ENCODE data around the gene ALOX12.
A peak's percentile ranks its signal among the peaks of the same experiment; 100 is the strongest.
"Not testable (repeated sequence)": the region's sequence is repeated elsewhere in the genome, so short reads cannot be mapped to it uniquely, and the experiment has no call there.

Gene ALOX12

DNA sequence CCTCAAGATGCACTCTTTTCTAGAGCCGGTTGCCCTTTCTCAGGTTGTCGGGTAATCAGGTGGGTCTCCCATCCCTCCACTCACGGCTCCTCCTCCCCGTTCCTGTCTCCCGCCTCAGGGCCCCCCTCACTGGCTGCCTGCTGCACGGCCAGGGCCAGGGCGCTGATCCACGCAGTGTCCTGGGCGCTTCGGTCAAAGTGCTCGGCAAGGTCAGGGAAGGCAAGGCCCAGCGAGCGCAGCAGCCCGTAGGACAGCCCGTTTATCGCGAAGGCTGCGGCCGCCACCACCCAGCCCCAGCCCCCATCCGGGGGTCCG lies 47.3 kb downstream of the ALOX12 start:
- Mint-ChIP-seq H3K27me3 (peaks cover 3% of the 10 kb centered on the region), H3K36me3 (ENCODE audit: low read depth) (no peaks in the 10 kb centered on the region), H3K4me1 (ENCODE audit: low read depth) (peaks cover 54% of the 10 kb centered on the region), H3K27ac (peak overlapping the region; percentile 74), H3K9me3 (no peaks in the 10 kb centered on the region), H3K4me3 (peak overlapping the region; percentile 75)

DNA sequence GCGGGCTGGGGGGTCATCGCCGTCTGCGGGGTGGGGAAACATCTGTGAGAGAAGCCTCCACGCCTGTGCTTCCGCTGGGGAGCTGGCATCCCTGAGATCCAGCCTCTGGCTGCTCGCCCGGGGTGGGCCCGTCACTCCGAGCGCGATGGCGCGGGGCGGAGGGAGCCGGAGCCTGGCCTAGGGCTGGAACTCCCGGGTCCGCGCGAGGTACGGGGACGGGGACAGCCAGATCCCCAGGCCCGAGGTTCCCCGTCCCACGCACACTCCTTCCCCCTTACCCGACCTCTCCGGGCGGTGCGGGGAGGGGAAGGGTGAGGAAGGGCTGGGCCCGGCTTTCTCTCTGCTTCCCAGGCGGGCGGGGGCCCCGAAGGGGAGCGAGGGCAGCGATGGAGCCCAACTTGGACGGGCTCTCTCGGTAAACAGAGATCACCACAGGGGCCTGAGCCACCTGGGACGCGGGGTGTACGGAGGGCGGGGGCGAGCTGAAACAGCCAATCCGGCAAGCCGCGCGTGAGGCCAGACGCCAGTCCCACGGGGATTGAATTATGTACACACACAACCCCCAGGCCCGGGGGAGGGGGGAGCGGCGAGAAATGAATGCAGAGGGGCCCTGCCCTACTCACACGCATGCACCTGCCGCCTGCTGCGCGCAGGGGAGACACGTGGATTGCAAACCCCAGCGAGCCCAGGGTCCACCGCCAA lies 47.8 kb downstream of the ALOX12 start, which contains the start of gene SLC16A11:
SLC16A11 (minus strand) TSS at position 596 of the 702 bp plus-strand sequence; CDS start at position 17, 579 bp downstream.
- Mint-ChIP-seq H3K4me1 (ENCODE audit: low read depth) (peaks cover 53% of the 10 kb centered on the region), H3K27me3 (peaks cover 3% of the 10 kb centered on the region), H3K27ac (peak within 1 kb of the TSS; percentile 74), H3K36me3 (ENCODE audit: low read depth) (no peaks in the 10 kb centered on the region), H3K4me3 (peak within 1 kb of the TSS; percentile 75), H3K9me3 (no peaks in the 10 kb centered on the region)

DNA sequence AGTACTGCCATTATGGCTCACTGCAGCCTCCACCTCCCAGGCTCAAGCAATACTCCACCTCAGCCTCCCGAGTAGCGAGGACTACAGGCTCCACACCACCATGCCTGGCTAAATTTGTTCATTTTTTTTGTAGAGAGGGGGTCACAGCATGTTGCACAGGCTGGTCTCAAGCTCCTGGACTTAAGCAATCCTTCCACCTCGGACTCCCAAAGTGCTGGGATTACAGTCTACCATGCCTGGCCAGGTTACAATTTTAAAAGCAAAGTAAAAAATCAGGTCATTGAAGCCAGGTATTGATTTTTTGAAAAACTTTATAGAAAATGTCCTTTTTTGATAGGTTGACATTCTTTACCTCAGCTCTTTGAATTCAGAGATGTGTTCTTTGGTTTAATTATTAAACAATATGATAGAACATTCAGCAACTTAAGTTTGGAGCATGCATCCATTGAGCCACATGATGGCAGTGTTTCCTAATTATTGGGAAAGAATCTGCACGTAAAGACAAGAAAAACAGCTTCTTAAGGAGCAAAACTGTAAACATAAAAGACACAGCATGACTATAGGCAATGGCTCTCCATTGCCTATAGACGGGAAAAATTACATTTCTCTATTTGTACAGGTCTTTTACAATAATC lies 49.8 kb downstream of the ALOX12 start:
- Mint-ChIP-seq H3K9me3 (no peaks in the 10 kb centered on the region), H3K4me3 (peak overlapping the region; percentile 79), H3K27ac (no peak overlapping the region), H3K4me1 (ENCODE audit: low read depth) (peaks cover 49% of the 10 kb centered on the region), H3K27me3 (peaks cover 3% of the 10 kb centered on the region), H3K36me3 (ENCODE audit: low read depth) (no peaks in the 10 kb centered on the region)

DNA sequence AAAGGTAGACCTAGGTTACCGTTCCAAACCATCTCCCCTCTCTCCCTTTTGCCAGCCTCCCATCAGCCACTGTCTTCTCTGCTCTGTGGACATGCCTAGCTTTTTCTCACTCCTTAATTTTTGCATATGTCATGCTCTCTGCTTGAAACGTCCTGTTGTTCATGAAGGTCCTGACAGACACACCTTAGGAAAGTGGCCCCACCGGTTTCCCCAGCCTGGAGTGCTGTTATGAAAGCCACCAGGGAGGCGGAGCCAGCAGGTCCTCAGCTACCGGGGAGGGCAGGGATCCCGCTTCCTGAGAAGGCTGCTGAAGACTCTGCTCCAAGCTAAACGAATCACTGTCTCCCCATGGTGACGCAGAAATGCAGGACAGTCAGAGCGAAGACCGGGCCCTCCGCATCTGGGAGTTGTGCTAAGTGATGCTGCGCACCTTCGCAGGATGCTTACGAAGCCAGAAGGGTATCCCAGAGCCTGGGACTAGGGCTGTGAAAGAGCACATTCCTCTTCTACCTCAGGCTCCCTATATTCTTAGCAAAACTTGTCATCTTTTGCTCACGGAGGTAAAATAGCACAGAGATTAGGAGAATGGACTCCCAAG lies 50.4 kb downstream of the ALOX12 start:
- Mint-ChIP-seq H3K9me3 (no peaks in the 10 kb centered on the region), H3K27ac (peak overlapping the region; percentile 71), H3K27me3 (peaks cover 3% of the 10 kb centered on the region), H3K4me3 (peak overlapping the region; percentile 79), H3K36me3 (ENCODE audit: low read depth) (no peaks in the 10 kb centered on the region), H3K4me1 (ENCODE audit: low read depth) (peaks cover 49% of the 10 kb centered on the region)

DNA sequence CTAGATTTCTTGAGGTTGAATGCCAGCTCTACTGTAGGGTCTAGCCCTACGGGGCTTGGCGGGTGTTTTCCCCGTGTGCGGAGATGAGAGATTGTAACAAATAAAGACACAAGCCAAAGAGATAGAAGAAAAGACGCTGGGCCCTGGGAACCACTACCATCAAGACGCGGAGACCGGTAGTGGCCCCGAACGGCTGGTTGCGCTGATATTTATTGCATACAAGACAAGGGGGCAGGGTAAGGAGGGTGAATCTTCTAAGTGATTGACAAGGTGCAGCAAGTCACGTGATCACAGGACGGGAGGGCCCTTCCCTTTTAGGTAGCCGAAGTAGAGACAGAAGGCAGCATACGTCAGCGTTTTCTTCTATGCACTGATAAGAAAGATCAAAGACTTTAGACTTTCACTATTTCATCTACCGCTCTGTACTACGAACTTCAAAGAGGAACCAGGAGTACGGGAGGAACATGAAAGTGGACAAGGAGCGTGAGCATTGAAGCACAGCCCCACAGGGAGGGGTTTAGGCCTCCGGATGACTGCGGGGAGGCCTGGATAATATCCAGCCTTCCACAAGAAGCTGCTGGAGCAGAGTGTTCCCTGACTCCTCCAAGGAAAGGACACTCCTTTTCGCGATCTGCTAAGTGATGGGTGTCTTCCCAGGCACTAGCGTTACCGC lies 51.0 kb downstream of the ALOX12 start:
- Mint-ChIP-seq H3K27ac (peak overlapping the region; percentile 71), H3K4me1 (ENCODE audit: low read depth) (peaks cover 42% of the 10 kb centered on the region), H3K4me3 (peak overlapping the region; percentile 79)
- not testable (repeated sequence) for H3K9me3 Mint-ChIP-seq; H3K27me3 Mint-ChIP-seq; H3K36me3 Mint-ChIP-seq (ENCODE audit: low read depth)

DNA sequence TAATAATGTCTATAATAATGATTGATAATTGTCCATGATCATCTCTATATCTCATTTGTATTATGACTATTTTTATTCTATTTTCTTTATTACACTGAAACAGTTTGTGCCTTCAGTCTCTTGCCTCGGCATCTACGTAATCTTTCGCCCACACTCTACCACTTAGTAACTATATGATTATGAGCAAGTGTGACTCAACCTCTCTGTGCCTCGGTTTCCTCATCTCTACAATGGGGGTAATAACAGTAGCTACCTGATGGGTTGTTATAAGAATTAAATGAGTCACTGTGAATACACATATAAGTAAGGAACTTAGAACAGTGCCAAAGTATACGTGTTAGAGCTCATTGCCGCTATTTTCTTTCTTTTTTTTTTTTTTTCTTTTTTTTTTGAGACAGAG lies 51.7 kb downstream of the ALOX12 start:
- Mint-ChIP-seq H3K9me3 (no peaks in the 10 kb centered on the region), H3K4me3 (no peak overlapping the region), H3K36me3 (ENCODE audit: low read depth) (no peaks in the 10 kb centered on the region), H3K27me3 (peaks cover 3% of the 10 kb centered on the region), H3K4me1 (ENCODE audit: low read depth) (peaks cover 35% of the 10 kb centered on the region), H3K27ac (no peak overlapping the region)

DNA sequence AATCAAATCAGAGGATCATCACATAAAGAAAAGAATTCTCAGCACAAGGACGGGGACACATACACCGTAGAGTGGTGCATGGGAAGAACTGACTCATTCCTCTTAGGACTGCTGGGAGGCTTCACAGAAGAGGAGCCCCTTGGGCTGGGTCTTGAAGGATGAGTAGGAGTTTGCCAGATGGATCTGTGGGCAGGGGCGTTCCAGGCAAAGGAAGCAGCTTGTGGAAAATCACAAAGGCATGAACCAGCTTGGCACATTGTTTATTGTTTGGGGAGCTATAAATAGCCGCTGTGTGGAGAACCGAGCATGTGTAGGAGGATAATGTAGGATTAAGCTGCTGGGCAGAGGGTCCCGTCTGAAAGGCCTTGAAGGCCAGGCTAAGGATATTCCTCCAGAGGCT lies 53.1 kb downstream of the ALOX12 start:
- Mint-ChIP-seq H3K9me3 (no peaks in the 10 kb centered on the region), H3K27me3 (peaks cover 8% of the 10 kb centered on the region), H3K27ac (no peak overlapping the region), H3K36me3 (ENCODE audit: low read depth) (no peaks in the 10 kb centered on the region), H3K4me1 (ENCODE audit: low read depth) (peaks cover 25% of the 10 kb centered on the region), H3K4me3 (no peak overlapping the region)

DNA sequence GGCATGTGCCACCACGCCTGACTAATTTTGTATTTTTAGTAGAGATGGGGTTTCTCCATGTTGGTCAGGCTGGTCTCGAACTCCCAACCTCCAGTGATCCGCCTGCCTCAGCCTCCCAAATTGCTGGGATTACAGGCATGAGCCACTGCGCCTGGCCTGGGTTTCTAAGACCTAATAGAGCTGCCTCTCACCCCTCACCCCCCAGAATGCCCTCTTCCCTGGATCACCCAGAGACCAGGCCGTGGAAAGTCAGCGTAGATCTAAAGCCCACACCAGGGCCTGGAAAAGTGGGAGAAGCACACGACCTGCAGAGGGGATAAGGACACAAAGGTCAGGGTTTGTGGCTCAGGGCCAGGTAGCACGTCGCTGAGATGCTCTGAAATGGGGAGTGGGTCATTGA lies 54.7 kb downstream of the ALOX12 start:
- not testable (repeated sequence) for H3K9me3 Mint-ChIP-seq; H3K27me3 Mint-ChIP-seq; H3K27ac Mint-ChIP-seq; H3K36me3 Mint-ChIP-seq (ENCODE audit: low read depth); H3K4me3 Mint-ChIP-seq
- peaks cover 21% of the 10 kb centered on the region for H3K4me1 Mint-ChIP-seq (ENCODE audit: low read depth)

DNA sequence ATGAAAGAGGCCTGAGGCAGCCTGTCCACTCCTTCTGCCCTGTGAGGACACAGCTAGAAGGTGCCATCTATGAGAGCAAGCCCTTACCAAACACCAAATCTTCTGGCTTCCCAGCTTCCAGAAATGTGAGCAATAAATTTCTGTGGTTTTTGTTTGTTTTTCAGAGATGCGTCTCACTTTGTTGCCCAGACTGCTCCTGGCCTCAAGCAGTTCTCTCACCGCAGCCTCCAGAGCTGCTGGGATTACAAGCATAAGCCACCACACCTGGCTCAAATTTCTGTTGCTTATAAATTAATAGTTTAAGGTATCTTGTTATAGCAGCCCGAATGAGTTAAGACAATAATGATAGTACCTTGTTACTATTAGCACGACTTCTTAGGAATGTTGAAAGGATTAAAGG lies 60.5 kb downstream of the ALOX12 start:
- H3K27ac Mint-ChIP-seq, result no peak overlapping the region
- peaks cover 18% of the 10 kb centered on the region for H3K4me1 Mint-ChIP-seq (ENCODE audit: low read depth)

DNA sequence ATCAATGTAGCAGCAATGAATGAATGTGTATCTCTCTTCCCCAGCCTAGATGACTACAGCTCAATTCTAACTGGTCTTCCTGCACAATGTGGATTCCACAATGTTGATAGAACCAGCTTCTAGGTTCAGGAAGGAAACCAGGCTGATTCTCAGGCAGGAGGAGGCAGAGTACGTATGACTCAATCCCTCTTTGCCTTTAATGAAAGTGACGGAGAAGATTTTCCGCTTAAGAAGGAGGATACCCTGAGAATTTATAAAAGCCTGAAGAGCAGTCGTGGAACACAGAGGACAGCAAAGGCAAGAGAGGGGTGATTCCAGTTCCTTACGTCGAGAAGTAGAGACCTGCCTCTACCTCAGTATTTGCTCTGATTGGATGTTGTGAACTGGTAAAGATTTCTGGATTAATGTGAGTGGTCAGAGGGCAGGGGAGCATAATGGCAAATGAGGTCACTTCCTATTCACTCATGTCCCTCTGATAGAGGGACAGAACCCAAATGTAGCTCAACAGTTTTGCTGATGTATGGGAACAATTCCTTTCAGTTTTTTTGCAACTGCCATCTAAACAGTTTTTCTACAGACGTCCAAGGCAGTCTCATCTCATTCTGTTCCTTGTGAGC lies 63.1 kb downstream of the ALOX12 start:
- Mint-ChIP-seq H3K4me3 (no peak overlapping the region), H3K4me1 (ENCODE audit: low read depth) (peaks cover 22% of the 10 kb centered on the region), H3K27ac (no peak overlapping the region)

More for the DNA sequence above, 60.5 kb downstream of the ALOX12 start:
- H3K9me3 Mint-ChIP-seq, result no peaks in the 10 kb centered on the region
- H3K4me3 Mint-ChIP-seq, result no peak overlapping the region
- no peaks in the 10 kb centered on the region for H3K36me3 Mint-ChIP-seq (ENCODE audit: low read depth)
- peaks cover 15% of the 10 kb centered on the region for H3K27me3 Mint-ChIP-seq

More for the DNA sequence above, 63.1 kb downstream of the ALOX12 start:
- Mint-ChIP-seq H3K27me3 (peaks cover 13% of the 10 kb centered on the region), H3K36me3 (ENCODE audit: low read depth) (no peaks in the 10 kb centered on the region), H3K9me3 (no peaks in the 10 kb centered on the region)
